GM23338 (cell line): ENCODE data around the gene CRACR2A. TPM values are rescaled to one million over a fixed set of nuclear protein-coding genes. Genes with fewer than 3 reads are reported as not detected.

ENCODE experiments used
- ATAC-seq: fragments of 200-7000 bp; cut with Tn5 transposase; 3 replicates; pipeline ENCODE4 v1.9.1; 2020
- DNase-seq: peaks from one replicate; pipeline ENCODE4 v3.0.0-alpha.2; 2015; ENCODE audit warnings: low spot score
- H2AFZ ChIP-seq: fragments of 200-600 bp; sonication (generic); 2 replicates; pipeline ENCODE4 v1.8.0; 2016; ENCODE audit warnings: antibody characterized with exemption, mild to moderate bottlenecking, moderate library complexity
- H3F3A ChIP-seq: fragments of 200-600 bp; sonication (generic); replicated peaks from 2 replicates; pipeline ENCODE4 v1.8.0; 2017; ENCODE audit warnings: antibody characterized with exemption, mixed run types, low read depth
- H3K27ac ChIP-seq: fragments of 200-600 bp; sonication (generic); 2 replicates; pipeline ENCODE4 v1.6.1; 2016; ENCODE audit warnings: low read depth
- H3K27me3 ChIP-seq: fragments of 200-600 bp; sonication (generic); 2 replicates; pipeline ENCODE4 v1.8.0; 2016; ENCODE audit warnings: mild to moderate bottlenecking, mixed run types, moderate library complexity; ENCODE audit not compliant: insufficient read depth
- H3K36me3 ChIP-seq: fragments of 200-600 bp; sonication (generic); 2 replicates; pipeline ENCODE4 v1.8.0; 2016; ENCODE audit warnings: mild to moderate bottlenecking; ENCODE audit not compliant: insufficient read depth
- H3K4me1 ChIP-seq: fragments of 200-600 bp; sonication (generic); 2 replicates; pipeline ENCODE4 v1.8.0; 2016; ENCODE audit warnings: mild to moderate bottlenecking, moderate library complexity; ENCODE audit not compliant: insufficient read depth
- H3K4me2 ChIP-seq: fragments of 200-600 bp; sonication (generic); 2 replicates; pipeline ENCODE4 v1.7.1; 2017; ENCODE audit warnings: mixed run types
- H3K4me3 ChIP-seq: fragments of 200-600 bp; sonication (generic); 2 replicates; pipeline ENCODE4 v1.6.1; 2016; ENCODE audit warnings: mixed run types
- H3K79me2 ChIP-seq: fragments of 200-600 bp; sonication (generic); replicated peaks from 2 replicates; pipeline ENCODE4 v1.8.0; 2017; ENCODE audit warnings: mild to moderate bottlenecking; ENCODE audit not compliant: insufficient read depth
- H3K9me2 ChIP-seq: fragments of 200-600 bp; sonication (generic); 2 replicates; pipeline ENCODE4 v1.8.0; 2017; ENCODE audit not compliant: insufficient read depth
- H4K20me1 ChIP-seq: fragments of 200-600 bp; sonication (generic); replicated peaks from 2 replicates; pipeline ENCODE4 v1.8.0; 2017; ENCODE audit warnings: mild to moderate bottlenecking; ENCODE audit not compliant: insufficient read depth
- H3K27ac Mint-ChIP-seq: 2 replicates; pipeline ENCODE4 v1.8.0; 2020; ENCODE audit warnings: inconsistent platforms, mild to moderate bottlenecking, moderate library complexity, mixed read lengths
- H3K27me3 Mint-ChIP-seq: 3 replicates; pipeline ENCODE4 v1.8.0; 2022; ENCODE audit warnings: low read depth, mild to moderate bottlenecking, moderate library complexity, mixed read lengths, inconsistent platforms; ENCODE audit not compliant: insufficient read depth, poor library complexity
- H3K36me3 Mint-ChIP-seq: 3 replicates; pipeline ENCODE4 v1.8.0; 2021; ENCODE audit warnings: low read depth, mild to moderate bottlenecking, inconsistent platforms, moderate library complexity, mixed read lengths
- H3K4me1 Mint-ChIP-seq: 3 replicates; pipeline ENCODE4 v1.8.0; 2020; ENCODE audit warnings: mild to moderate bottlenecking, inconsistent platforms, mixed read lengths
- H3K4me3 Mint-ChIP-seq: 3 replicates; pipeline ENCODE4 v1.8.0; 2021; ENCODE audit warnings: moderate library complexity, mild to moderate bottlenecking, inconsistent platforms, mixed read lengths
- H3K9me3 Mint-ChIP-seq: 3 replicates; pipeline ENCODE4 v1.8.0; 2020; ENCODE audit warnings: moderate library complexity, mild to moderate bottlenecking, inconsistent platforms, mixed read lengths
- CREB1 ChIP-seq: fragments of 250-450 bp; sonication (Bioruptor Pico); IDR thresholded peaks from 2 replicates; pipeline ENCODE4 v1.5.0; 2020; ENCODE audit warnings: low read depth, mild to moderate bottlenecking, moderate library complexity
- EZH2phosphoT487 ChIP-seq: fragments of 200-600 bp; sonication (generic); IDR thresholded peaks from one replicate; pipeline ENCODE4 v1.8.1; 2018; ENCODE audit warnings: antibody characterized with exemption; ENCODE audit not compliant: unreplicated experiment
- JUNB ChIP-seq: IDR thresholded peaks from one replicate; pipeline ENCODE4 v1.6.1; 2016; ENCODE audit warnings: antibody characterized with exemption; ENCODE audit not compliant: unreplicated experiment
- NANOG ChIP-seq: IDR thresholded peaks from 2 replicates; pipeline ENCODE4 v1.6.1; 2016; ENCODE audit warnings: antibody characterized with exemption, borderline replicate concordance
- ZNF114 ChIP-seq: fragments of 250-450 bp; sonication (Bioruptor Pico); IDR thresholded peaks from 2 replicates; pipeline ENCODE4 v1.5.0; 2020; ENCODE audit warnings: mild to moderate bottlenecking, moderate library complexity
- ZNF331 ChIP-seq: fragments of 250-450 bp; sonication (Bioruptor Pico); IDR thresholded peaks from 2 replicates; pipeline ENCODE4 v1.5.0; 2020; ENCODE audit warnings: low read depth, mild to moderate bottlenecking, moderate library complexity
- polyA plus RNA-seq: library from polyadenylated mRNA; unstranded; fragments of >200 nt; fragmentation: Nextera tagmentation; extraction: Ambion mirVana; gene quantifications from 2 replicates; pipeline ENCODE4 v1.2.1, GENCODE V29; 2016
- total RNA-seq: library from RNA; depleted of rRNA; stranded (reverse); fragments of >200 nt; shearing (Covaris generic); gene quantifications from 2 replicates; pipeline ENCODE4 v1.2.3, GENCODE V29; 2014
- TF ChIP-seq, protein P1 (sequence below): IDR thresholded peaks from 2 replicates; pipeline ENCODE4 v1.6.1; 2016; ENCODE audit warnings: antibody characterized with exemption
- TF ChIP-seq, protein P2 (sequence below): IDR thresholded peaks from one replicate; pipeline ENCODE4 v1.6.1; 2018; ENCODE audit warnings: antibody characterized with exemption; ENCODE audit not compliant: unreplicated experiment
- TF ChIP-seq, protein P3 (sequence below), 2 experiments: fragments of 200-600 bp in 1 of 2; sonication (generic) in 1 of 2; conservative IDR thresholded peaks; 2 replicates each; pipeline versions ENCODE4 v1.5.1 to v1.6.1; 2016 to 2017; ENCODE audit warnings: antibody characterized with exemption in 2 of 2, low read depth in 2 of 2, mild to moderate bottlenecking in 2 of 2, moderate library complexity in 1 of 2

The CRACR2A gene
- total and polyA plus RNA-seq, 2 experiments from 2014 or later: 1.5 to 3.0 TPM

DNA sequence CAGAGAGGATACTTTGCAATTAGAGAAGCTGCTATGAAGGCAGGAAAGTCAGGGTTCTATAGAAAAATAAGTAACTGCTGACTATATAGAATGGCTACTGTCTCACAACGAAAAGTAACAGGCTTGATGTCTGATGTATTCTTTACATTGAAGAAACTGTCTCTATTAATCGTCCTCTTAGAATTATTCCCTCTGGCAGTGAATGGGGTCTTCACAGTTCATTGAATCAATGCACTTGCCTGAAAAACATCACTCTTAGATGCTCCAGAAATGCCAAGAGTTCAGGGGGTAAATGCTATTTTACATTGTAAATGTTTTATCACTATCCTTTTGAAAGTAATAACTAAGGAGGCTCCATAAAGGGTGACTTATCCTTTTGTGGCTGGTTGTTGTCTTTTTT is 37.7 kb upstream of the CRACR2A start (continued):
- TF ChIP-seq, protein P1, sequence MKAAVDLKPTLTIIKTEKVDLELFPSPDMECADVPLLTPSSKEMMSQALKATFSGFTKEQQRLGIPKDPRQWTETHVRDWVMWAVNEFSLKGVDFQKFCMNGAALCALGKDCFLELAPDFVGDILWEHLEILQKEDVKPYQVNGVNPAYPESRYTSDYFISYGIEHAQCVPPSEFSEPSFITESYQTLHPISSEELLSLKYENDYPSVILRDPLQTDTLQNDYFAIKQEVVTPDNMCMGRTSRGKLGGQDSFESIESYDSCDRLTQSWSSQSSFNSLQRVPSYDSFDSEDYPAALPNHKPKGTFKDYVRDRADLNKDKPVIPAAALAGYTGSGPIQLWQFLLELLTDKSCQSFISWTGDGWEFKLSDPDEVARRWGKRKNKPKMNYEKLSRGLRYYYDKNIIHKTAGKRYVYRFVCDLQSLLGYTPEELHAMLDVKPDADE: no peak
- TF ChIP-seq ZNF114 (CRISPR knock-in tag) (no peak), JUNB (no peak)
- TF ChIP-seq, protein P2, sequence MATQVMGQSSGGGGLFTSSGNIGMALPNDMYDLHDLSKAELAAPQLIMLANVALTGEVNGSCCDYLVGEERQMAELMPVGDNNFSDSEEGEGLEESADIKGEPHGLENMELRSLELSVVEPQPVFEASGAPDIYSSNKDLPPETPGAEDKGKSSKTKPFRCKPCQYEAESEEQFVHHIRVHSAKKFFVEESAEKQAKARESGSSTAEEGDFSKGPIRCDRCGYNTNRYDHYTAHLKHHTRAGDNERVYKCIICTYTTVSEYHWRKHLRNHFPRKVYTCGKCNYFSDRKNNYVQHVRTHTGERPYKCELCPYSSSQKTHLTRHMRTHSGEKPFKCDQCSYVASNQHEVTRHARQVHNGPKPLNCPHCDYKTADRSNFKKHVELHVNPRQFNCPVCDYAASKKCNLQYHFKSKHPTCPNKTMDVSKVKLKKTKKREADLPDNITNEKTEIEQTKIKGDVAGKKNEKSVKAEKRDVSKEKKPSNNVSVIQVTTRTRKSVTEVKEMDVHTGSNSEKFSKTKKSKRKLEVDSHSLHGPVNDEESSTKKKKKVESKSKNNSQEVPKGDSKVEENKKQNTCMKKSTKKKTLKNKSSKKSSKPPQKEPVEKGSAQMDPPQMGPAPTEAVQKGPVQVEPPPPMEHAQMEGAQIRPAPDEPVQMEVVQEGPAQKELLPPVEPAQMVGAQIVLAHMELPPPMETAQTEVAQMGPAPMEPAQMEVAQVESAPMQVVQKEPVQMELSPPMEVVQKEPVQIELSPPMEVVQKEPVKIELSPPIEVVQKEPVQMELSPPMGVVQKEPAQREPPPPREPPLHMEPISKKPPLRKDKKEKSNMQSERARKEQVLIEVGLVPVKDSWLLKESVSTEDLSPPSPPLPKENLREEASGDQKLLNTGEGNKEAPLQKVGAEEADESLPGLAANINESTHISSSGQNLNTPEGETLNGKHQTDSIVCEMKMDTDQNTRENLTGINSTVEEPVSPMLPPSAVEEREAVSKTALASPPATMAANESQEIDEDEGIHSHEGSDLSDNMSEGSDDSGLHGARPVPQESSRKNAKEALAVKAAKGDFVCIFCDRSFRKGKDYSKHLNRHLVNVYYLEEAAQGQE: no peak

DNA sequence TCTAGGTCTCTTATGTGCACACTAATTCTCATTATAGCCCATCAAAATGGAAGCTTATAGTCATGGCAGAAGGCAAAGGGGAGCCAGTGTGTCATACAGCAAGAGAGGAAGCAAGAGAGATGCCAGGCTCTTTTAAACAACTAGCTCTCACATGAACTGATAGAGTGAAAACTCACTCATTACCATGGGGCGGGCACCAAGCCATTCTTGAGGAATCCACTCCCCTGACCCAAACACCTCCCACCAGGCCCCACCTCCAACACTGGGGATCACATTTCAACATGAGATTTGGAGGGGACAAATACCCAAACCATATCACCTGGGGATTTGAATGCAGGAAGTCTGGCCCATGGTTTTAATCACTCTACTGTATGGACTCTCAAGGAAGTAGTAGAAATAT is 36.9 kb upstream of the CRACR2A start:
- Mint-ChIP-seq H3K27ac (peak overlapping the region; percentile 25; the same call in 1 of the 2 replicates), H3K27me3 (peaks cover 5% of the 10 kb centered on the region), H3K9me3 (no peaks in the 10 kb centered on the region; the same call in 1 of the 3 replicates), H3K4me3 (no peak overlapping the region), H3K36me3 (peaks cover 8% of the 10 kb centered on the region; the same call in 2 of the 3 replicates), H3K4me1 (peaks cover 37% of the 10 kb centered on the region)
- Histone ChIP-seq H3K4me2 (peak overlapping the region; percentile 46; the same call in 1 of the 2 replicates), H3K9me2 (no peaks in the 10 kb centered on the region), H4K20me1 (no peaks in the 10 kb centered on the region), H3K27me3 (no peaks in the 10 kb centered on the region), H3F3A (no peaks in the 10 kb centered on the region), H2AFZ (no peak overlapping the region), H3K36me3 (no peaks in the 10 kb centered on the region; the same call in 1 of the 2 replicates), H3K4me1 (peaks cover 44% of the 10 kb centered on the region), H3K27ac (no peak overlapping the region; the same call in 1 of the 2 replicates), H3K4me3 (no peak overlapping the region), H3K79me2 (no peaks in the 10 kb centered on the region)
- TF ChIP-seq EZH2phosphoT487 (no peak), NANOG (no peak), ZNF114 (CRISPR knock-in tag) (no peak), ZNF331 (no peak), JUNB (no peak), CREB1 (CRISPR knock-in tag) (no peak)
- TF ChIP-seq, protein P1: no peak
- TF ChIP-seq, protein P3, sequence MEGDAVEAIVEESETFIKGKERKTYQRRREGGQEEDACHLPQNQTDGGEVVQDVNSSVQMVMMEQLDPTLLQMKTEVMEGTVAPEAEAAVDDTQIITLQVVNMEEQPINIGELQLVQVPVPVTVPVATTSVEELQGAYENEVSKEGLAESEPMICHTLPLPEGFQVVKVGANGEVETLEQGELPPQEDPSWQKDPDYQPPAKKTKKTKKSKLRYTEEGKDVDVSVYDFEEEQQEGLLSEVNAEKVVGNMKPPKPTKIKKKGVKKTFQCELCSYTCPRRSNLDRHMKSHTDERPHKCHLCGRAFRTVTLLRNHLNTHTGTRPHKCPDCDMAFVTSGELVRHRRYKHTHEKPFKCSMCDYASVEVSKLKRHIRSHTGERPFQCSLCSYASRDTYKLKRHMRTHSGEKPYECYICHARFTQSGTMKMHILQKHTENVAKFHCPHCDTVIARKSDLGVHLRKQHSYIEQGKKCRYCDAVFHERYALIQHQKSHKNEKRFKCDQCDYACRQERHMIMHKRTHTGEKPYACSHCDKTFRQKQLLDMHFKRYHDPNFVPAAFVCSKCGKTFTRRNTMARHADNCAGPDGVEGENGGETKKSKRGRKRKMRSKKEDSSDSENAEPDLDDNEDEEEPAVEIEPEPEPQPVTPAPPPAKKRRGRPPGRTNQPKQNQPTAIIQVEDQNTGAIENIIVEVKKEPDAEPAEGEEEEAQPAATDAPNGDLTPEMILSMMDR (conservative IDR thresholded peaks at IDR 0.05; ENCODE audit: low read depth in 2 of 2): no peak
- DNase-seq: peak; percentile 47
- ATAC-seq: peak; percentile 84
